Measurements from ENCODE around the gene RPS6KA1.
"Not testable (repeated sequence)": the region's sequence is repeated elsewhere in the genome, so short reads cannot be mapped to it uniquely, and the experiment has no call there.

Gene RPS6KA1

DNA sequence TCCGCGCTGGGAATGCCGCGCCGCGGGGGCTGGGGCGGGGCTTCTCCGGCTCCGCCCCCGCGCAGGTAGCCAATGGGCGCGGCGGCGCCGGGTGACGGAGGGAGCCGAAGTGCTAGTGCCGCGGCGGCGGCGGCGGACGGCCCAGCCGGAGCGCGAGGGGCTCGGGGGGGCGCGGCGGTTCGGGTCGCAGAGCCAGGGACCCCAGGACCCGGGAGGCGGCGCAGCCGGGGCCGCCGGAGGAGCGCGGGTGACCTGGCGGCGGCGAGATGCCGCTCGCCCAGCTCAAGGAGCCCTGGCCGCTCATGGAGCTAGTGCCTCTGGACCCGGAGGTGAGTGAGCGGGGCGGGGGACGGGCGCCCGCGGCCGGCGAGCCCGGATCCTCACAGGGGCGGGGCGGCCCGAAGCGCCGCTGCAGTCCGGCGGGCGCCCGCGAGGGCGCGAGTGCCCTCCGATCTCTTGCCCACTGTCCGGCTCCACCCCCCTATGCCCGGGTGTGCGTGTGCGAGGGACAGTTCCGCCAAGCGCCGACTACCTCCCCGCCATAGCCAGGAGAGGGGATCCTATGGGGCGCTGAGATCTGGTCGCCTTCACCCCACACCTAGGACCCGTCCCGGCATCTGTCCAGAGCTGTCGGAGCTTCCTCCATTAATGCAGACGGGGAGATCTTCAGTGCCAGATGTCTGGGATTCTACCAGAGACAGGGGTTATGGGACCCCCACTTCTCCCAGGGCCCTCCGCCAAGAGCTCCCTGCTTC lies at the start of gene RPS6KA1:
Gene RPS6KA1, plus strand, starts transcription at position 107 of the 755 bp plus-strand sequence. Its CDS starts 160 bp downstream, at position 267.
- DNase-seq, result peak; percentile 66

DNA sequence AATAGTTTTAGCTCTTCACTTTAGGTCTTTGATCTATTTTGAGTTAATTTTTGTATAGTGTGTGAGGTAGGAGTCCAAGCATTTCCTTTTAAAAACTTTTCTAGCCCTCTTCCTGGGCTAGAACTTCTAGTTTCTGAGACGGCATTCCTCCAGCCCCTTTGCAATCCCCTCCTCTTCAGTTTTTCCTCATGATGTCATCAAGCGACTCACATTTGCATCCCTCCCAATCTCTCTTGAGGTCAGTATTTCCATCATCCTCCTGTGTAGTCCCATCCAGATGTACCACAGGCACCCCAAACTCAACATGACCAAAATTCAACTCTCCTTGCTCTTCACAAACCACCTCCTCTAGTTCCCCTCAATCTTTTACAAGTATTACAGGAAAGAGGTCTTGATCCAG lies 46.6 kb upstream of the RPS6KA1 start:
- no peak for DNase-seq

DNA sequence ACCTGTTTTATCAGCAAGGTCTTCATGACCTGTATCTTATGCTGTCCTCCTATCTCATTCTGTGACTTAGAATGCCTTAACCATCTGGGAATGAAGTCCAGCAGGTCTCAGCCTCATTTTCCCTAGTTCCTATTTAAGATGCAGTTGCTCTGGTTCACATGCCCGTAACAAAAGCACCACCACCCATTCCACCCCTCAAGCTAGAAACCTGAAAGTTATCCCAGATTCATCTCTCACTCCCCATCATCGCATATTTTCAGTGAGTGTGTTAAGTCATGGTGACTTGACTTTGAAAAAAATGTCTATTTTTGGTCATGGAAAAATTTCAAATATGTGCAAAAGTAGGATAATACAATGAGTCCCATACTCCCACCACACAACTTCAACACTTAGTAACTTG lies 45.6 kb upstream of the RPS6KA1 start:
- DNase-seq, result no peak

DNA sequence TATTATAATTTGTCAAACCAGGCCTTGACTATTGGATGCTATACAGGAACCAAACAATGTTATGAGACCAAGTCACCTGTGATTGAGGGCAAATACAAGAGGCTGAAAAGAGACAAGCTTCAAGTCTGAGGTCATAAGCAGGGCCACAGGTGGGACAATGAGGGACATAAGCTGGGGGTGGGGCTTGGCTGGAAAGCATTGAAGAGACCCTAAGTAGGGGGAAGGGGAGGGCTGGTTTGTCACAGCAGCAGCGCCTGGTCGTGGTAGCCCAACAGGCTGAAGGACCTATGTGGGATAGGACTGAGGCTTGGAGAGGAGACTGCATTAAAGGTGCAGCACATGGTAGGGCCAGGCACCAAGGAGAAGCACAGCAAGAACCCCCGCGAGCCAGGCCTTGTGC lies 39.4 kb upstream of the RPS6KA1 start:
- no peak for DNase-seq

- no peak for DNase-seq
Measured at GRCh38 chr1:26493267-26493666, 36.3 kb upstream of the RPS6KA1 start.

DNA sequence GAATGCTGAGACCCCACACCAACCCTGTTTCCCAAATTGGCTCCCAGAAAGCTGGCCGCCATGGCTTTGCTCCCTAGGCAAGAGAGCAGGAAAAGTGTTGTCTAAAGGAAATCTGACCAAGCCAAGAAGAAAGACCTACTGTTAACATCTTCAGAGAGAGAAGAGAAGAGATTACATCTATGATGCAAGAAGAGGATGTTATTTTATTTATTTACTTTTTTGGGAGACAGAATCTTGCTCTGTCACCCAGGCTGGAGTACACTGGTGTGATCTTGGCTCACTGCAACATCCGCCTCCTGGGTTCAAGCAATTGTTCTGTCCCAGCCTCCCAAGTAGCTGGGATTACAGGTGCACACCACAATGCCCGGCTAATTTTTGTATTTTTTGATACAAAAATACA lies 35.6 kb upstream of the RPS6KA1 start:
- DNase-seq, result no peak

DNA sequence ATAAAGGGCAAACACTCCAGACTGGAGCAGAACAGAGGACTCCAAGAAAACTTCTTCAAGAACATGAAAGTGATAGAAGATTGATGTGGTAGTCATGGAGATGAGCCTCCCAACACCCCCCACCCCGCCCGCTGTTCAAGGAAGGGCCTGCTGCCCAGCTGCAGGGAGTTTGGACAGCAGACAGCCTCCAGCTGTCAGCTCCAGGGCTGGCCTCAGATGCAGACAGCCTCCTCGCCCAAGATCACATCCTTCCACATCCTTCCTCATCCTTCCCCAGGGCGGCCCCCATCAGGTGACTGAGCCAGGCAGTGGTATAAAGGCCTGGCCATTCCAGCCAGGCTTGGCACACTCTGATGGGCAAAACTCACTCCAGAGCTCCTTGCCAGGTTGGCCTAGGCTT lies 32.7 kb upstream of the RPS6KA1 start:
- peak; percentile 48 for DNase-seq

- no peak for DNase-seq
Measured at GRCh38 chr1:26498894-26499293, 30.7 kb upstream of the RPS6KA1 start.

DNA sequence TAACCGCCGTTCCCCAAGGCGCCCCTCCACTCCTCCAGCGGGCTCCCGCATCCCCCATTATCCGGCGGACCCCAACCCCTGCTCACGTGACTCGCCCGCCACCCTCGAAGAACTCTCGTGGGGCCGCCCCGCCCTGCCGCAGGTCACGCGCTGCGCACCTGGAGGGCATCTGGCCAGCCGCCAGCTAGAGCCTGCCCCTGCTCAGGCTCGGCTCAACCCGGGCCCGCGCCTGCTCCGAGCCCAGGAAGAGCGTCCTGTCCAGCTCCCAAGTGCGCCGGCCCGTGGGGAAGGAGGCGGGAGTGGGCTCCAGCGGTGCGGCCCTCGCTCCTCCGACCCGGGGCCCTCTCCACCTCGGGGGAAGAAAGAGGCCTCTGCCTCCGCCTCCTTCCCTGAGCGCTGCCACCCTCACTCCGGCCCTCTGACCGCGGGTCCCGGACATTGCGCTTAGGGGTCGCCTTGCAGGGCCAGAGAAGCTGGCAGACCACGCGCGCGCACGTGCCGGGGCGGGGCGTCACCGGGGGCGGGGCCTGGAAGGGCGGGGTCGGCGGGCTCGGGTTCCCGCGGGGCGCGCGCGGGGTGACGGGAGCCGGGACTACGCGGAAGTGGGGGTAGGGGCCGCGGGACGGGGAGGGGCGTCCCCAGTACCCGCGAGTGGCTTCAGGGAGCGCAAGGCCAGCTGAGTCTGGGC lies 28.9 kb upstream of the RPS6KA1 start:
- DNase-seq, result peak; percentile 92

- DNase-seq, result not testable (repeated sequence)
Measured at GRCh38 chr1:26510711-26511110, 18.9 kb upstream of the RPS6KA1 start.

GRCh38 chr1:26515836-26516235 lies 13.7 kb upstream of the RPS6KA1 start:
- DNase-seq, result not testable (repeated sequence)

- no peak for DNase-seq
Measured at GRCh38 chr1:26516987-26517765, 12.4 kb upstream of the RPS6KA1 start.

GRCh38 chr1:26517766-26518049 lies 11.9 kb upstream of the RPS6KA1 start:
- no peak for DNase-seq

DNA sequence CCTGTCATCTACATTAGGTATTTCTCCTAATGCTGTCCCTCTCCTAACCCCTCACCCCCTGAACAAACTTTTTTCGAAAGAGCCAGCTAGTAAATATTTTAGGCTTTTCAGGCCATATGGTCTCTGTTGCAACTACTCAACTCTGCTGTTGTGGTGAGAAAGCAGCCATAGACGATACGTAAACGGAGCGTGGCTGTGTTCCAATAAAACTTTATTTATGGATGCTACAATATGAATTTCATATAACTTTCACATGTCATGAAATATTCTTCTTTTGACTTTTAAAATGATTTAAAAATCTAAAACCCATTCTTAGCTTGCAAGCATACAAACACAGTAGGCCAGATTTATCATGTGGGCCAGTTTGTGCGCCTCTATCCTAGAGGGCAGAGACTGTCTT lies 11.2 kb upstream of the RPS6KA1 start:
- DNase-seq, result no peak

DNA sequence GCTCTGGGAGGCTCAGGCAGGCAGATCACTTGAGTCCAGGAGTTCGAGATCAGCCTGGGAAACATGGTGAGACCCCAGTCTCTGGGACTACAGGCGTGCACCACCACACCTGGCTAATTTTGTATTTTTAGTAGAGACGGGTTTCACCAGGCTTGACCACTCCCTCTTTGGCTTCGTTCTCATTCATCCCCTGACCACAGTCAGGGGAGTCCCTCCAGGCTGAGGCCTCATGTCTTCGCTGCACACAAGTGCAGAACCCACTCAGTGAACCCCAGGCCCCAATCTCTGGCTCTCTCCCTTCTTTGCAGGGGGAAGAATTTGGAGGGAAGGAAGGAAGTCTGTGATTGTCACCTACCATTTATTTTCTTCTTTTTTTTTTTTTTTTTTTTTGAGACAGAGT lies 9.2 kb upstream of the RPS6KA1 start:
- no peak for DNase-seq

- no peak for DNase-seq
Measured at GRCh38 chr1:26521669-26522030, 7.9 kb upstream of the RPS6KA1 start.

- DNase-seq, result no peak
Measured at GRCh38 chr1:26522073-26522472, 7.5 kb upstream of the RPS6KA1 start.

DNA sequence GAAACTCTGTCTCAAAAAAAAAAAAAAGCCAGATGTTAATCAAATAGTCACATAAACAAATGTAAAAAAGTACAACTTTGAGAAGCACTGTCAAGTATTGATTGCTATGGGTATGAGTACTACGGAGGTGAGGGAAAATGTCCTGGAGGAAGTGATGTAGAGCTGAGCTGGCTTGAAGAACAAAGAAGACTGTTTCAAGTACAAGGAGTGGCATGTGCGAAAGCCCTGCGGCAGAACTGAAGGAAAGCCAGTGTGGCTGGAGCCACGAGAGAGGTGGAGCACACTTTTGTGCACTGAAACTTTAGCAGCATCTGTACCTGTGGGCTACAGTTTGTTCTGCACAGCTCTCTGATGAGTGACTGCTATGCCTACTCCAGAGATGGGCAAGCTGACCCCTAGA lies 5.4 kb upstream of the RPS6KA1 start:
- no peak for DNase-seq

DNA sequence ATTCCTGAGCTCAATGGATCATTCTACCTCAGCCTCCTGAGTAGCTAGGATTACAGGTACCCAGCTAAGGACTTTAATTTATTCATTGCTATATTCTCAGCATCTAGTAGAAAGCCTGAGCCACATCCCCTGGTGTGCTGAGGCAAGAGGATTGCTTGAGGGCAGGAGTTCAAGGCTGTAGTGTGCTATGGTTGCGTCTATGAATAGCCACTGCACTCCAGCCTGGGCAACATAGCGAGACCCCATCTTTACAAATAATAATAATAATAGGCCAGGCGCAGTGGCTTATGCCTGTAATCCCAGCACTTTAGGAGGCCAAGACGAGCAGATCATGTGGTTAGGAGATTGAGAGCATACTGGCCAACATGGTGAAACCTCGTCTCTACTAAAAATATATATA lies 3.3 kb upstream of the RPS6KA1 start:
- no peak for DNase-seq

GRCh38 chr1:26529405-26529654 lies 231 bp upstream of the RPS6KA1 start:
- DNase-seq, result no peak

GRCh38 chr1:26530410-26530894 lies 891 bp downstream of the RPS6KA1 start:
- no peak for DNase-seq

DNA sequence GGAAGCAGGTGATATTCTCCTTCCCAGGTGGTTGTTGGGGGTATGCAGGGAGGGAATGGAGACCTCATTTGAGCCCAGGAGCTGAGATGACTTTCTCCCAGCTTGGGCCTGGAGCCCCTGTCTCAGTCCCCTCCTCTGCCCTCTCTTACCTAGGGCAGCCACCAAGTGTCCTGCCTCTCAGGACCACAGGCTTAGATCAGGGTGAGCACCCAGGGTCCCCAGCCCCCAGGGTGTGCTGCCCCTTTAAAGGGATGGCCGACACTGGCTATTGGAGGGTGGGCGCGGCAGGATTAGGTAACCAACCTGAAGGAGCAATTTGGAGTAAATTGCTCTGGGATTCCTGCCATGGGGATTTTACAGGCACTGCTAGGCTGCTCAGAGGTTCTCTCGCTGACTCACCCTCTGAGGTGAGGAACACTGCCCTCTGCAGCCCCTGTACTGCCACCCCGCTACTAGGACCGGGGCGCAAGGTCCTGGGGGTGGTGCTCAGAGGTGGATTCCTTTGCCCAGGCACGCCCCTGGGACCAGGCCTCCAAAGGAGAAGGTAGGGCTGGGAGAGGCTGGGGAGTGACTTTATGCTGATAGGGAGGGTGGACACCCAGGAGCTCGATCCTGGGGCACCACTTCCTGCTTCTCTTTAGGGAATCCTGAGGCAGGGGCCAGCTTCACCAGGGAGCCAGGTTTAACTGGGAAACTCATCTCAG lies 1.5 kb downstream of the RPS6KA1 start:
- no peak for DNase-seq

GRCh38 chr1:26531651-26532131 lies 2.1 kb downstream of the RPS6KA1 start:
- DNase-seq, result no peak
